ENCODE data around the gene NUP160. TPM values are rescaled to one million over a fixed set of nuclear protein-coding genes. Genes with fewer than 3 reads are reported as not detected.

The NUP160 gene
- total and polyA plus RNA-seq, 10 of the 15 experiments (the other 5 are each of a cell fraction or from before 2014, with no cell fraction given): 24.0 to 87.6 (median 54.6) TPM

GRCh38 chr11:47775240-47775869 is 72.8 kb downstream of the NUP160 start:
- ChIA-PET CTCF (no interaction called here), SMC1A (ENCODE audit: uncharacterized antibody, unreplicated experiment) (interaction anchor here (0.5 to 0.6 kb wide), 2 partner anchors 44 to 111 kb away, joined by 3 read pairs; no protein-coding TSS in a partner anchor), POLR2A (interaction anchor here (0.6 kb wide), 1 partner anchor 179 kb away, joined by 5 read pairs; no protein-coding TSS in a partner anchor), RAD21 (ENCODE audit: unreplicated experiment) (no interaction called here)
- ATAC-seq (no peak; the same call in 1 of the 3 replicates), DNase-seq (ENCODE audit: low read depth, low spot score) (no peak), FAIRE-seq (no peak)
- WGBS (ENCODE audit: insufficient coverage, insufficient replicate concordance, low lambda C conversion rate, missing lambda C conversion rate): 92% methylated on average over 8 of the region's 8 CpGs
- in situ Hi-C loops (cut with MboI) (no loop called here), intact Hi-C loops (cut with micrococcal nuclease; ENCODE audit: unreplicated experiment) (no loop called here)
- H3K27me3 ChIP-seq (replicated peaks in 1 of 2; ENCODE audit: control insufficient read depth in 2 of 2, insufficient read depth in 2 of 2, low read length in 1 of 2): no peaks in the 10 kb centered on the region
- H3K4me2 ChIP-seq (ENCODE audit: control insufficient read depth, insufficient read depth): no peak overlapping the region
- H3K4me1 ChIP-seq (ENCODE audit: control insufficient read depth, insufficient read depth, low read length): no peaks in the 10 kb centered on the region
- no peaks in the 10 kb centered on the region for H3K9me3 ChIP-seq (replicated peaks; ENCODE audit: control insufficient read depth, insufficient read depth, low read length)
- BruUV-seq (replicated peaks): no TSS peak
- H3K36me3 ChIP-seq (ENCODE audit: control insufficient read depth in 2 of 2, insufficient read depth in 2 of 2, low read length in 1 of 2): peaks cover 10 to 14% of the 10 kb centered on the region in 2 experiments
- no peaks in the 10 kb centered on the region for H3K79me2 ChIP-seq (ENCODE audit: control insufficient read depth, insufficient read depth, low read length)
- no peak for TF ChIP-seq NFYA (IDR thresholded peaks at IDR 0.05; ENCODE audit: borderline replicate concordance, low read depth, low read length)
- no peak for TF ChIP-seq CBFB (IDR thresholded peaks at IDR 0.05; ENCODE audit: low read depth)
- 0 out of 2 replicates have a peak, but pooled peaks have one; percentile 25 for TF ChIP-seq ZNF384 (IDR thresholded peaks at IDR 0.05; ENCODE audit: borderline replicate concordance, low read depth, low read length)
- no peak overlapping the region for H3K4me3 ChIP-seq
- H3K9ac ChIP-seq (ENCODE audit: control insufficient read depth, insufficient read depth, low read length): no peak overlapping the region
- no peak overlapping the region for H3K27ac ChIP-seq (ENCODE audit: control insufficient read depth, insufficient read depth)
- no peak overlapping the region for H2AFZ ChIP-seq (ENCODE audit: control insufficient read depth, low read depth, low read length)
- no peaks in the 10 kb centered on the region for H4K20me1 ChIP-seq (ENCODE audit: control insufficient read depth, insufficient read depth)

- Histone ChIP-seq H3K79me2 (ENCODE audit: control insufficient read depth, insufficient read depth, low read length) (no peaks in the 10 kb centered on the region), H3K27ac (ENCODE audit: control insufficient read depth, insufficient read depth) (no peak overlapping the region), H2AFZ (ENCODE audit: control insufficient read depth, low read depth, low read length) (no peak overlapping the region), H3K4me2 (ENCODE audit: control insufficient read depth, insufficient read depth) (no peak overlapping the region), H3K4me1 (ENCODE audit: control insufficient read depth, insufficient read depth, low read length) (no peaks in the 10 kb centered on the region), H3K4me3 (no peak overlapping the region), H3K36me3 (ENCODE audit: control insufficient read depth in 2 of 2, insufficient read depth in 2 of 2, low read length in 1 of 2) (peaks cover 9% of the 10 kb centered on the region in 2 experiments), H3K27me3 (replicated peaks in 1 of 2; ENCODE audit: control insufficient read depth in 2 of 2, insufficient read depth in 2 of 2, low read length in 1 of 2) (no peaks in the 10 kb centered on the region), H3K9ac (ENCODE audit: control insufficient read depth, insufficient read depth, low read length) (no peak overlapping the region), H4K20me1 (ENCODE audit: control insufficient read depth, insufficient read depth) (no peaks in the 10 kb centered on the region), H3K9me3 (replicated peaks; ENCODE audit: control insufficient read depth, insufficient read depth, low read length) (no peaks in the 10 kb centered on the region)
- CTCF ChIA-PET: no interaction called here
- DNase-seq (ENCODE audit: low read depth, low spot score): no peak
- in situ Hi-C loops (cut with MboI): no loop called here
- intact Hi-C loops (cut with micrococcal nuclease; ENCODE audit: unreplicated experiment): no loop called here
- FAIRE-seq: no peak
- POLR2A ChIA-PET: interaction anchor here (0.6 kb wide), 1 partner anchor 22 kb away, joined by 3 read pairs; no protein-coding TSS in a partner anchor
- no TSS peak for BruUV-seq (replicated peaks)
- no peak for ATAC-seq
- WGBS (ENCODE audit: insufficient coverage, insufficient replicate concordance, low lambda C conversion rate, missing lambda C conversion rate): 100% methylated on average over 2 of the region's 3 CpGs
- RAD21 ChIA-PET (ENCODE audit: unreplicated experiment): no interaction called here
- SMC1A ChIA-PET (ENCODE audit: uncharacterized antibody, unreplicated experiment): interaction anchor here (1.0 kb wide), 1 partner anchor 12 kb away, joined by 3 read pairs; no protein-coding TSS in a partner anchor
- no peak for TF ChIP-seq PAX5 (IDR thresholded peaks at IDR 0.05; ENCODE audit: borderline replicate concordance, low read depth, low read length)
- TF ChIP-seq PAX8 (IDR thresholded peaks at IDR 0.05): no peak
- no peak for TF ChIP-seq TAF1 (IDR thresholded peaks at IDR 0.05; ENCODE audit: borderline replicate concordance, low read depth, low read length)
- no peak for TF ChIP-seq MLLT1 (IDR thresholded peaks at IDR 0.05)
- no peak for TF ChIP-seq SUPT20H (IDR thresholded peaks at IDR 0.05; ENCODE audit: borderline replicate concordance, control insufficient read depth, low read depth, low read length)
- no peak for TF ChIP-seq ZNF592 (IDR thresholded peaks at IDR 0.05)
- no peak for TF ChIP-seq EZH2 (IDR thresholded peaks at IDR 0.05; ENCODE audit: borderline replicate concordance, control insufficient read depth, low read depth, low read length)
Measured at GRCh38 chr11:47773882-47774281, 74.3 kb downstream of the NUP160 start.

Measured in GM12878 (cell line).